Loucy (cell line): Measurements from ENCODE around the gene CUEDC2.
A peak's percentile ranks its signal among the peaks of the same experiment; 100 is the strongest.

ENCODE experiments used
- H2AFZ ChIP-seq: fragments of 200-600 bp; sonication (generic); 2 replicates; pipeline ENCODE4 v1.6.0; 2016; ENCODE audit warnings: antibody characterized with exemption, mild to moderate bottlenecking, low read length, moderate library complexity
- H3F3A ChIP-seq: fragments of 200-600 bp; 2 replicates; pipeline ENCODE4 v1.6.0; 2016; ENCODE audit warnings: antibody characterized with exemption, low read depth, mild to moderate bottlenecking
- H3K27me3 ChIP-seq: fragments of 200-600 bp; sonication (generic); 2 replicates; pipeline ENCODE4 v1.6.1; 2014; ENCODE audit warnings: low read length, mild to moderate bottlenecking; ENCODE audit not compliant: insufficient read depth, poor library complexity, severe bottlenecking
- H3K36me3 ChIP-seq: fragments of 200-600 bp; sonication (generic); 2 replicates; pipeline ENCODE4 v1.6.1; 2016; ENCODE audit warnings: low read length; ENCODE audit not compliant: insufficient read depth
- H3K4me1 ChIP-seq: fragments of 200-600 bp; sonication (generic); 2 replicates; pipeline ENCODE4 v1.5.1; 2014; ENCODE audit warnings: low read length, mild to moderate bottlenecking; ENCODE audit not compliant: insufficient read depth, poor library complexity, severe bottlenecking
- H3K4me2 ChIP-seq: fragments of 200-600 bp; sonication (generic); 2 replicates; pipeline ENCODE4 v1.6.0; 2014; ENCODE audit warnings: antibody characterized with exemption, low read length, low read depth, mild to moderate bottlenecking; ENCODE audit not compliant: poor library complexity, severe bottlenecking
- H3K4me3 ChIP-seq: fragments of 200-600 bp; sonication (generic); 2 replicates; pipeline ENCODE4 v1.5.1; 2014; ENCODE audit warnings: low read length, mild to moderate bottlenecking, mixed read lengths; ENCODE audit not compliant: poor library complexity, severe bottlenecking
- H3K79me2 ChIP-seq: fragments of 200-600 bp; sonication (generic); 2 replicates; pipeline ENCODE4 v1.6.1; 2014; ENCODE audit warnings: low read length; ENCODE audit not compliant: insufficient read depth
- H3K9ac ChIP-seq: fragments of 200-600 bp; sonication (generic); 2 replicates; pipeline ENCODE4 v1.6.0; 2014; ENCODE audit warnings: mild to moderate bottlenecking, low read depth, low read length, moderate library complexity; ENCODE audit not compliant: poor library complexity, severe bottlenecking
- H3K9me2 ChIP-seq: fragments of 200-600 bp; sonication (generic); replicated peaks from 2 replicates; pipeline ENCODE4 v1.6.1; 2016; ENCODE audit warnings: low read depth, low read length, mixed read lengths
- H3K9me3 ChIP-seq: fragments of 200-600 bp; sonication (generic); 2 replicates; pipeline ENCODE4 v1.6.1; 2014; ENCODE audit warnings: mild to moderate bottlenecking, antibody characterized with exemption, low read length, low read depth; ENCODE audit not compliant: insufficient read depth
- H4K20me1 ChIP-seq: fragments of 200-600 bp; sonication (generic); 2 replicates; pipeline ENCODE4 v1.6.0; 2014; ENCODE audit warnings: antibody characterized with exemption, low read length, mild to moderate bottlenecking; ENCODE audit not compliant: insufficient read depth, poor library complexity, severe bottlenecking
- CTCF ChIP-seq: fragments of 200-600 bp; sonication (generic); conservative IDR thresholded peaks from 2 replicates; pipeline ENCODE4 v1.5.1; 2014; ENCODE audit warnings: mild to moderate bottlenecking, antibody characterized with exemption, low read length
- EZH2phosphoT487 ChIP-seq: fragments of 200-600 bp; IDR thresholded peaks from 2 replicates; pipeline ENCODE4 v1.6.1; 2018; ENCODE audit warnings: antibody characterized with exemption, mild to moderate bottlenecking, moderate library complexity, borderline replicate concordance

CUEDC2 gene

DNA sequence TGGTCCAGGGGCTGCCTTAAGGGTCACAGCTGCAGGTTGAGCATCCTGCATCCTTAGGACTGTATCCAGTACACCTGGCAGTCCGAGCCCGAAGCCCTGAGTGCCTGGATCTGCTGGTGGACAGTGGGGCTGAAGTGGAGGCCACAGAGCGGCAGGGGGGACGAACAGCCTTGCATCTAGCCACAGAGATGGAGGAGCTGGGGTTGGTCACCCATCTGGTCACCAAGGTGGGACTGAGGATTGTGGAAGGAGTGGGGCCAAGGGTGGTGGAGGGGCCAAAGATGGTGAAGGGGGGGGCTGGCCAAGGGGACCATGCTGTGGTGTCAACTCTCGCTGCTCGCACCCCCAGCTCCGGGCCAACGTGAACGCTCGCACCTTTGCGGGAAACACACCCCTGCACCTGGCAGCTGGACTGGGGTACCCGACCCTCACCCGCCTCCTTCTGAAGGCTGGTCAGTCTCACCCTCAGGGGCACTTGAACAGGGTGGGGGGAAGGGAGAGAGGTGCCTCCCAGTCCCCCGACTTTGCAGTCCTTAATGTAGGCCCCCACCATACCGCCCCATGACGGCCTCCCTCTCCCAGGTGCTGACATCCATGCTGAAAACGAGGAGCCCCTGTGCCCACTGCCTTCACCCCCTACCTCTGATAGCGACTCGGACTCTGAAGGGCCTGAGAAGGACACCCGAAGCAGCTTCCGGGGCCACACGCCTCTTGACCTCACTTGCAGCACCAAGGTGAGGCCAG is 31.6 kb downstream of the CUEDC2 start:
- no peak overlapping the region for H3K9ac ChIP-seq
- H3K27me3 ChIP-seq = no peaks in the 10 kb centered on the region
- no peaks in the 10 kb centered on the region for H4K20me1 ChIP-seq
- no peaks in the 10 kb centered on the region for H3K9me2 ChIP-seq
- no peak overlapping the region for H2AFZ ChIP-seq
- no peak overlapping the region for H3K4me3 ChIP-seq
- H3K4me1 ChIP-seq = peaks cover 19% of the 10 kb centered on the region
- no peaks in the 10 kb centered on the region for H3F3A ChIP-seq
- peaks cover 13% of the 10 kb centered on the region; the same call in 1 of the 2 replicates for H3K79me2 ChIP-seq
- TF ChIP-seq EZH2phosphoT487 = no peak
- peaks cover 7% of the 10 kb centered on the region; the same call in 1 of the 2 replicates for H3K36me3 ChIP-seq
- H3K4me2 ChIP-seq = no peak overlapping the region
- H3K9me3 ChIP-seq = no peaks in the 10 kb centered on the region

- H3K4me3 ChIP-seq = peak overlapping the region; percentile 76
- H3K9me2 ChIP-seq = no peaks in the 10 kb centered on the region
- H3K4me2 ChIP-seq = peak overlapping the region; percentile 74
- H3K4me1 ChIP-seq = peaks cover 19% of the 10 kb centered on the region
- peaks cover 13% of the 10 kb centered on the region; the same call in 1 of the 2 replicates for H3K79me2 ChIP-seq
- no peaks in the 10 kb centered on the region for H3K27me3 ChIP-seq
- peak overlapping the region; percentile 83; the same call in 1 of the 2 replicates for H2AFZ ChIP-seq
- H3K36me3 ChIP-seq = peaks cover 7% of the 10 kb centered on the region; the same call in 1 of the 2 replicates
- peak overlapping the region; percentile 58 for H3K9ac ChIP-seq
- H3K9me3 ChIP-seq = no peaks in the 10 kb centered on the region
- no peaks in the 10 kb centered on the region for H3F3A ChIP-seq
- TF ChIP-seq CTCF (no peak), EZH2phosphoT487 (no peak)
- H4K20me1 ChIP-seq = no peaks in the 10 kb centered on the region
These were observed 32.3 kb downstream of the CUEDC2 start for GRCh38 chr10:102400076-102400475.

GRCh38 chr10:102399217-102400021 is 33.0 kb downstream of the CUEDC2 start:
- Histone ChIP-seq H3K9me2 (no peaks in the 10 kb centered on the region), H3K79me2 (peaks cover 13% of the 10 kb centered on the region; the same call in 1 of the 2 replicates), H3K4me2 (peak overlapping the region; percentile 74), H4K20me1 (no peaks in the 10 kb centered on the region), H3K36me3 (peaks cover 7% of the 10 kb centered on the region; the same call in 1 of the 2 replicates), H3K4me3 (peak overlapping the region; percentile 76), H3K9ac (peak overlapping the region; percentile 58), H3F3A (no peaks in the 10 kb centered on the region), H3K9me3 (no peaks in the 10 kb centered on the region), H3K4me1 (peaks cover 19% of the 10 kb centered on the region), H3K27me3 (no peaks in the 10 kb centered on the region), H2AFZ (peak overlapping the region; percentile 83)
- TF ChIP-seq CTCF = peak; percentile 87
- no peak for TF ChIP-seq EZH2phosphoT487
